ENCODE results near the gene ABCF3. TPM values are rescaled to one million over a fixed set of nuclear protein-coding genes. Genes with fewer than 3 reads are reported as not detected.

ABCF3 gene
- total RNA-seq, 4 donors from 2014 or later, result 51.1 to 83.4 (median 72.6) TPM

GRCh38 chr3:184177767-184178306 is 8.2 kb upstream of the ABCF3 start:
- DNase-seq, result no peak
- TF ChIP-seq, protein P1, sequence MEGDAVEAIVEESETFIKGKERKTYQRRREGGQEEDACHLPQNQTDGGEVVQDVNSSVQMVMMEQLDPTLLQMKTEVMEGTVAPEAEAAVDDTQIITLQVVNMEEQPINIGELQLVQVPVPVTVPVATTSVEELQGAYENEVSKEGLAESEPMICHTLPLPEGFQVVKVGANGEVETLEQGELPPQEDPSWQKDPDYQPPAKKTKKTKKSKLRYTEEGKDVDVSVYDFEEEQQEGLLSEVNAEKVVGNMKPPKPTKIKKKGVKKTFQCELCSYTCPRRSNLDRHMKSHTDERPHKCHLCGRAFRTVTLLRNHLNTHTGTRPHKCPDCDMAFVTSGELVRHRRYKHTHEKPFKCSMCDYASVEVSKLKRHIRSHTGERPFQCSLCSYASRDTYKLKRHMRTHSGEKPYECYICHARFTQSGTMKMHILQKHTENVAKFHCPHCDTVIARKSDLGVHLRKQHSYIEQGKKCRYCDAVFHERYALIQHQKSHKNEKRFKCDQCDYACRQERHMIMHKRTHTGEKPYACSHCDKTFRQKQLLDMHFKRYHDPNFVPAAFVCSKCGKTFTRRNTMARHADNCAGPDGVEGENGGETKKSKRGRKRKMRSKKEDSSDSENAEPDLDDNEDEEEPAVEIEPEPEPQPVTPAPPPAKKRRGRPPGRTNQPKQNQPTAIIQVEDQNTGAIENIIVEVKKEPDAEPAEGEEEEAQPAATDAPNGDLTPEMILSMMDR (IDR thresholded peaks at IDR 0.05), result no peak
- no peak for TF ChIP-seq POLR2A (IDR thresholded peaks at IDR 0.05)
- H3K4me1 ChIP-seq, result peaks cover 26 to 29% of the 10 kb centered on the region in 2 donors
- intact Hi-C loops (cut with DNase I), result loop anchor here (5.0 kb wide), 1 partner anchor 124 kb away; no protein-coding TSS in a partner anchor
- H3K4me3 ChIP-seq (replicated peaks in 1 of 3), result no peak overlapping the region
- WGBS, 2 donors, result 92% methylated on average over 13 to 14 of the region's 14 CpGs
- no peak overlapping the region for H3K27ac ChIP-seq
- no peaks in the 10 kb centered on the region for H3K9me3 ChIP-seq
- H3K27me3 ChIP-seq, result no peaks in the 10 kb centered on the region
- H3K36me3 ChIP-seq, result peaks cover 46 to 50% of the 10 kb centered on the region in 2 donors

GRCh38 chr3:184178521-184179138 is 7.4 kb upstream of the ABCF3 start:
- WGBS, 2 donors, result 97 to 98% methylated on average over 13 of the region's 13 CpGs
- no peak for DNase-seq
- no peak overlapping the region for H3K27ac ChIP-seq
- H3K9me3 ChIP-seq, result no peaks in the 10 kb centered on the region
- no peaks in the 10 kb centered on the region for H3K27me3 ChIP-seq
- TF ChIP-seq, protein P1 (IDR thresholded peaks at IDR 0.05), result no peak
- TF ChIP-seq POLR2A (IDR thresholded peaks at IDR 0.05), result no peak
- H3K36me3 ChIP-seq, result peaks cover 54 to 57% of the 10 kb centered on the region in 2 donors
- intact Hi-C loops (cut with DNase I), result loop anchor here (5.0 kb wide), 1 partner anchor 124 kb away; no protein-coding TSS in a partner anchor
- no peak overlapping the region for H3K4me3 ChIP-seq (replicated peaks in 1 of 3)
- peaks cover 26 to 29% of the 10 kb centered on the region in 2 donors for H3K4me1 ChIP-seq

GRCh38 chr3:184180165-184180564 is 5.8 kb upstream of the ABCF3 start:
- Histone ChIP-seq H3K9me3 (no peaks in the 10 kb centered on the region), H3K36me3 (peaks cover 56 to 63% of the 10 kb centered on the region in 2 donors), H3K4me1 (peaks cover 21 to 24% of the 10 kb centered on the region in 2 donors), H3K27me3 (no peaks in the 10 kb centered on the region), H3K27ac (no peak overlapping the region), H3K4me3 (replicated peaks in 1 of 3) (no peak overlapping the region)
- 91% methylated on average over 6 of the region's 6 CpGs for WGBS, 2 donors
- TF ChIP-seq, protein P1 (IDR thresholded peaks at IDR 0.05), result no peak
- no peak for TF ChIP-seq POLR2A (IDR thresholded peaks at IDR 0.05)
- intact Hi-C loops (cut with DNase I), result loop anchor here (5.0 kb wide), 1 partner anchor 38 kb away; no protein-coding TSS in a partner anchor
- no peak for DNase-seq

- intact Hi-C loops (cut with DNase I), result loop anchor here (5.0 kb wide), 1 partner anchor 39 kb away; no protein-coding TSS in a partner anchor
- peaks cover 14 to 20% of the 10 kb centered on the region in 2 donors for H3K4me1 ChIP-seq
These were observed 4.4 kb upstream of the ABCF3 start for GRCh38 chr3:184181596-184181995.

More at GRCh38 chr3:184181596-184181995, 4.4 kb upstream of the ABCF3 start:
- WGBS, 2 donors, result 94 to 98% methylated on average over 5 to 9 of the region's 9 CpGs
- Histone ChIP-seq H3K27ac (no peak overlapping the region), H3K9me3 (no peaks in the 10 kb centered on the region), H3K4me3 (replicated peaks in 1 of 3) (no peak overlapping the region), H3K27me3 (no peaks in the 10 kb centered on the region), H3K36me3 (peaks cover 56 to 63% of the 10 kb centered on the region in 2 donors)
- TF ChIP-seq, protein P1 (IDR thresholded peaks at IDR 0.05), result no peak
- no peak for TF ChIP-seq POLR2A (IDR thresholded peaks at IDR 0.05)
- DNase-seq, result no peak
